ENCODE data around the gene FYN. TPM values are rescaled to one million over a fixed set of nuclear protein-coding genes. Genes with fewer than 3 reads are reported as not detected.

The FYN gene
- total and polyA plus RNA-seq, 9 of the 15 experiments (the other 6 are each of a cell fraction or from before 2014, with no cell fraction given), result 2.9 to 22.1 (median 11.4) TPM

- no peak for FAIRE-seq
- no peak for DNase-seq (ENCODE audit: extremely low read depth in 1 of 4, low spot score in 3 of 4)
- Histone ChIP-seq H3K27ac (ENCODE audit: extremely low read depth, low read depth, low read length) (no peak overlapping the region), H3K79me2 (ENCODE audit: control insufficient read depth, insufficient read depth, low read length) (no peaks in the 10 kb centered on the region), H3K4me1 (replicated peaks in 1 of 2; ENCODE audit: control insufficient read depth in 2 of 2, insufficient read depth in 2 of 2, low read length in 2 of 2) (no peaks in the 10 kb centered on the region), H3K9me3 (replicated peaks; ENCODE audit: control insufficient read depth, insufficient read depth, low read depth, low read length) (no peaks in the 10 kb centered on the region), H3K4me2 (ENCODE audit: insufficient read depth, low read length) (no peak overlapping the region), H3K9me1 (ENCODE audit: control insufficient read depth, insufficient read depth, low read length) (no peaks in the 10 kb centered on the region), H3K27me3 (ENCODE audit: control insufficient read depth in 2 of 2, insufficient read depth in 2 of 2, low read length in 2 of 2) (peaks cover 6 to 24% of the 10 kb centered on the region in 2 experiments; a peak in 4 of 5 replicates), H3K4me3 (no peak overlapping the region), H2AFZ (ENCODE audit: low read depth, low read length) (no peak overlapping the region), H3K9ac (ENCODE audit: insufficient read depth in 1 of 2, low read depth in 2 of 2, low read length in 2 of 2) (no peak overlapping the region), H3K36me3 (ENCODE audit: control insufficient read depth, insufficient read depth, low read length) (no peaks in the 10 kb centered on the region), H4K20me1 (replicated peaks; ENCODE audit: control insufficient read depth, insufficient read depth, low read length) (no peaks in the 10 kb centered on the region)
- in situ Hi-C loops (cut with MboI), result no loop called here
- WGBS (ENCODE audit: insufficient coverage, low coverage, missing lambda C conversion rate), result 0% methylated on average over 3 of the region's 3 CpGs
- POLR2A ChIA-PET, result interaction anchor here (1.1 kb wide), 1 partner anchor 18 kb away, joined by 3 read pairs; no protein-coding TSS in a partner anchor
- no peak for ATAC-seq
- CTCF ChIA-PET (ENCODE audit: low intra/inter-chr PET ratio), result no interaction called here
- BruUV-seq (replicated peaks), result no TSS peak
- TF ChIP-seq CBFA2T3 (IDR thresholded peaks at IDR 0.05) (0 out of 2 replicates have a peak, but pooled peaks have one; percentile 19), ZNF354B (CRISPR knock-in tag; IDR thresholded peaks at IDR 0.05) (no peak), KDM1A (IDR thresholded peaks at IDR 0.05) (peak; percentile 61 to 68; a peak in 2 of 4 replicates), RCOR1 (IDR thresholded peaks at IDR 0.05; ENCODE audit: borderline replicate concordance in 1 of 2, low read depth in 2 of 2, low read length in 2 of 2) (0 out of 4 replicates have a peak, but pooled peaks of 1 of the 2 experiments have one; percentile 16), SMARCA4 (IDR thresholded peaks at IDR 0.05) (no peak), BRD9 (IDR thresholded peaks at IDR 0.05; ENCODE audit: low read depth, partially characterized antibody) (no peak)
- TF ChIP-seq, protein P1, sequence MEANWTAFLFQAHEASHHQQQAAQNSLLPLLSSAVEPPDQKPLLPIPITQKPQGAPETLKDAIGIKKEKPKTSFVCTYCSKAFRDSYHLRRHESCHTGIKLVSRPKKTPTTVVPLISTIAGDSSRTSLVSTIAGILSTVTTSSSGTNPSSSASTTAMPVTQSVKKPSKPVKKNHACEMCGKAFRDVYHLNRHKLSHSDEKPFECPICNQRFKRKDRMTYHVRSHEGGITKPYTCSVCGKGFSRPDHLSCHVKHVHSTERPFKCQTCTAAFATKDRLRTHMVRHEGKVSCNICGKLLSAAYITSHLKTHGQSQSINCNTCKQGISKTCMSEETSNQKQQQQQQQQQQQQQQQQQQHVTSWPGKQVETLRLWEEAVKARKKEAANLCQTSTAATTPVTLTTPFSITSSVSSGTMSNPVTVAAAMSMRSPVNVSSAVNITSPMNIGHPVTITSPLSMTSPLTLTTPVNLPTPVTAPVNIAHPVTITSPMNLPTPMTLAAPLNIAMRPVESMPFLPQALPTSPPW (CRISPR knock-in tag; IDR thresholded peaks at IDR 0.05), result no peak
- TF ChIP-seq, protein P2, sequence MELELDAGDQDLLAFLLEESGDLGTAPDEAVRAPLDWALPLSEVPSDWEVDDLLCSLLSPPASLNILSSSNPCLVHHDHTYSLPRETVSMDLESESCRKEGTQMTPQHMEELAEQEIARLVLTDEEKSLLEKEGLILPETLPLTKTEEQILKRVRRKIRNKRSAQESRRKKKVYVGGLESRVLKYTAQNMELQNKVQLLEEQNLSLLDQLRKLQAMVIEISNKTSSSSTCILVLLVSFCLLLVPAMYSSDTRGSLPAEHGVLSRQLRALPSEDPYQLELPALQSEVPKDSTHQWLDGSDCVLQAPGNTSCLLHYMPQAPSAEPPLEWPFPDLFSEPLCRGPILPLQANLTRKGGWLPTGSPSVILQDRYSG (tag; conservative IDR thresholded peaks at IDR 0.05; ENCODE audit: low read depth), result no peak
- intact Hi-C loops (cut with micrococcal nuclease), result no loop called here
These were observed 195.8 kb downstream of the FYN start for GRCh38 chr6:111677249-111677990.

All from K562 (cell line).